Ascending aorta (tissue), 2 donors: Measurements from ENCODE around the gene MAP3K13. TPM values are rescaled to one million over a fixed set of nuclear protein-coding genes. Genes with fewer than 3 reads are reported as not detected.

ENCODE experiments used
- DNase-seq, 2 donors: peaks; one replicate each; pipeline ENCODE4 v3.0.0-alpha.2; 2019; ENCODE audit warnings: low spot score in 2 of 2
- H3K27ac ChIP-seq, 2 donors: fragments of 200-600 bp; sonication (generic); one replicate each; pipeline ENCODE4 v1.5.1; 2016 to 2017; ENCODE audit warnings: mild to moderate bottlenecking in 1 of 2
- H3K27me3 ChIP-seq: fragments of 200-600 bp; sonication (generic); one replicate; pipeline ENCODE4 v1.5.1; 2017
- H3K36me3 ChIP-seq, 2 donors: fragments of 200-600 bp; sonication (generic); one replicate each; pipeline ENCODE4 v1.5.1; 2016
- H3K4me1 ChIP-seq, 2 donors: fragments of 200-600 bp; sonication (generic); one replicate each; pipeline ENCODE4 v1.5.1; 2016 to 2017; ENCODE audit warnings: mild to moderate bottlenecking in 1 of 2
- H3K4me3 ChIP-seq, 2 donors: fragments of 200-600 bp; sonication (generic); one replicate each; pipeline ENCODE4 v1.5.1; 2016 to 2017; ENCODE audit warnings: mild to moderate bottlenecking in 1 of 2
- H3K9me3 ChIP-seq, 2 donors: fragments of 200-600 bp; sonication (generic); one replicate each; pipeline ENCODE4 v1.5.1; 2016
- intact Hi-C: fragments of 100-400 bp; cut with DNase I; formaldehyde crosslinking; loops from one replicate; pipeline ENCODE4 v1.15.1; 2023
- total RNA-seq: library from RNA; depleted of rRNA; stranded (reverse); fragments of >200 nt; gene quantifications from one replicate; pipeline ENCODE4 v1.1.0, GENCODE V29; 2016
- TF ChIP-seq, protein P1 (sequence below), 3 experiments: fragments of 200-600 bp in 2 of 3; fragments of 450-650 bp in 1 of 3; sonication (generic) in 2 of 3; IDR thresholded peaks; one replicate each; pipeline ENCODE4 v1.5.1; 2016 to 2019; ENCODE audit warnings: antibody characterized with exemption in 3 of 3, mild to moderate bottlenecking in 1 of 3, moderate library complexity in 1 of 3

Gene MAP3K13
- total RNA-seq, 1 donor from 2014 or later: 21.9 TPM

- Histone ChIP-seq H3K9me3 (no peaks in the 10 kb centered on the region), H3K36me3 (no peaks in the 10 kb centered on the region), H3K4me1 (no peaks in the 10 kb centered on the region), H3K27ac (no peak overlapping the region), H3K4me3 (no peak overlapping the region), H3K27me3 (no peaks in the 10 kb centered on the region)
- DNase-seq: peak in 1 of 2 donors; percentile 13
- intact Hi-C loops: no loop called here
- TF ChIP-seq, protein P1, sequence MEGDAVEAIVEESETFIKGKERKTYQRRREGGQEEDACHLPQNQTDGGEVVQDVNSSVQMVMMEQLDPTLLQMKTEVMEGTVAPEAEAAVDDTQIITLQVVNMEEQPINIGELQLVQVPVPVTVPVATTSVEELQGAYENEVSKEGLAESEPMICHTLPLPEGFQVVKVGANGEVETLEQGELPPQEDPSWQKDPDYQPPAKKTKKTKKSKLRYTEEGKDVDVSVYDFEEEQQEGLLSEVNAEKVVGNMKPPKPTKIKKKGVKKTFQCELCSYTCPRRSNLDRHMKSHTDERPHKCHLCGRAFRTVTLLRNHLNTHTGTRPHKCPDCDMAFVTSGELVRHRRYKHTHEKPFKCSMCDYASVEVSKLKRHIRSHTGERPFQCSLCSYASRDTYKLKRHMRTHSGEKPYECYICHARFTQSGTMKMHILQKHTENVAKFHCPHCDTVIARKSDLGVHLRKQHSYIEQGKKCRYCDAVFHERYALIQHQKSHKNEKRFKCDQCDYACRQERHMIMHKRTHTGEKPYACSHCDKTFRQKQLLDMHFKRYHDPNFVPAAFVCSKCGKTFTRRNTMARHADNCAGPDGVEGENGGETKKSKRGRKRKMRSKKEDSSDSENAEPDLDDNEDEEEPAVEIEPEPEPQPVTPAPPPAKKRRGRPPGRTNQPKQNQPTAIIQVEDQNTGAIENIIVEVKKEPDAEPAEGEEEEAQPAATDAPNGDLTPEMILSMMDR (IDR thresholded peaks at IDR 0.05): peak; percentile 28 to 54 (median 41)
Observed at GRCh38 chr3:185353823-185354614, 8.9 kb upstream of the MAP3K13 start.

DNA sequence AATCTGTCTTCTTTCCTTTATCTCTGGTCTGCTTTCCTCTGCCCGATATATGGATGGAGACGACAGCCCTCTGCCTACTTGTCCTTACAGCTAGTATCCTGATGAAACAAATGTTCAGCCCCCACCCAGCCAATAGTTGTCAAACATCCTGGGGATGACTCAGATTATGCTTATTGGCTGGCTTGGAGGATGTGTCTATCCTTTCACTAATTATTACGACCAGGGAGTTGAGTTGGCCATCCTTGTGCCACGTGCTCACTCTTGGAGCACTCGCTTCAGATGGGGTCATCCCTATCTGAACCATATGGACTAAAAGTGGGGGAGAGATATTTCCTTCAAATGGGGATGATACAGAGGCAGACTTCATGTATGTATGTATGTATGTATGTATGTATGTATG is 6.4 kb upstream of the MAP3K13 start:
- H3K9me3 ChIP-seq: no peaks in the 10 kb centered on the region
- no peaks in the 10 kb centered on the region for H3K4me1 ChIP-seq
- TF ChIP-seq, protein P1 (IDR thresholded peaks at IDR 0.05): no peak
- H3K27me3 ChIP-seq: no peaks in the 10 kb centered on the region
- H3K36me3 ChIP-seq: no peaks in the 10 kb centered on the region
- H3K4me3 ChIP-seq: no peak overlapping the region
- no peak for DNase-seq
- H3K27ac ChIP-seq: no peak overlapping the region
- intact Hi-C loops: no loop called here

DNA sequence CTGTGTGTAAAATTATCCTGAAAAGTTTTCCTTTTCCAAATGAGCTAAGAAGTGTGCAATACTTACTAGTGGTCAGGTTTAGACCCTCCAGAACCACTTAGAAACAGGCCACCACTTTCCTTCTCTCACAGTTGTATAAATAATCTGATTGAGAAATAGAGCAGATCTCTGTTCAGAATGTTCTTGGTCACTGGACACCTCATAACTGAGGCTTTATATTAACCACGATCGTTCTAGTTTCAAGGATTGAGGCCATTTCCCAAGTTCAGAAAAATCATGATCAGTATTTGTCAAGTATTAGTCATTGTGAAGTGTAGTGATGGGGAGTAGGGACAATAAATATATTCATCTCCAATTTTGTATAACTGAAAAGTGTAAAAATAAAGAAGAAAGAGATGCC is 1.0 kb upstream of the MAP3K13 start:
- intact Hi-C loops: loop anchor here (5.0 to 10.0 kb wide), 3 partner anchors 80 to 225 kb away; partner anchors contain the start of genes LIPH and SENP2
- no peaks in the 10 kb centered on the region for H3K9me3 ChIP-seq
- H3K27ac ChIP-seq: no peak overlapping the region
- H3K4me3 ChIP-seq: no peak overlapping the region
- DNase-seq: no peak
- no peaks in the 10 kb centered on the region for H3K36me3 ChIP-seq
- TF ChIP-seq, protein P1 (IDR thresholded peaks at IDR 0.05): no peak
- no peaks in the 10 kb centered on the region for H3K27me3 ChIP-seq
- H3K4me1 ChIP-seq: peaks cover 0 to 7% of the 10 kb centered on the region in 2 donors

- H3K27me3 ChIP-seq: no peaks in the 10 kb centered on the region
- TF ChIP-seq, protein P1 (IDR thresholded peaks at IDR 0.05): no peak
- H3K36me3 ChIP-seq: no peaks in the 10 kb centered on the region
- no peak for DNase-seq
- intact Hi-C loops: loop anchor here (5.0 to 10.0 kb wide), 3 partner anchors 81 to 224 kb away; partner anchors contain the start of genes LIPH and SENP2
- peaks cover 0 to 7% of the 10 kb centered on the region in 2 donors for H3K4me1 ChIP-seq
- H3K4me3 ChIP-seq: peak overlapping the region; percentile 51 to 66
- peak overlapping the region; percentile 5 to 35 for H3K27ac ChIP-seq
- no peaks in the 10 kb centered on the region for H3K9me3 ChIP-seq
Observed at GRCh38 chr3:185363662-185364203, 797 bp downstream of the MAP3K13 start.

DNA sequence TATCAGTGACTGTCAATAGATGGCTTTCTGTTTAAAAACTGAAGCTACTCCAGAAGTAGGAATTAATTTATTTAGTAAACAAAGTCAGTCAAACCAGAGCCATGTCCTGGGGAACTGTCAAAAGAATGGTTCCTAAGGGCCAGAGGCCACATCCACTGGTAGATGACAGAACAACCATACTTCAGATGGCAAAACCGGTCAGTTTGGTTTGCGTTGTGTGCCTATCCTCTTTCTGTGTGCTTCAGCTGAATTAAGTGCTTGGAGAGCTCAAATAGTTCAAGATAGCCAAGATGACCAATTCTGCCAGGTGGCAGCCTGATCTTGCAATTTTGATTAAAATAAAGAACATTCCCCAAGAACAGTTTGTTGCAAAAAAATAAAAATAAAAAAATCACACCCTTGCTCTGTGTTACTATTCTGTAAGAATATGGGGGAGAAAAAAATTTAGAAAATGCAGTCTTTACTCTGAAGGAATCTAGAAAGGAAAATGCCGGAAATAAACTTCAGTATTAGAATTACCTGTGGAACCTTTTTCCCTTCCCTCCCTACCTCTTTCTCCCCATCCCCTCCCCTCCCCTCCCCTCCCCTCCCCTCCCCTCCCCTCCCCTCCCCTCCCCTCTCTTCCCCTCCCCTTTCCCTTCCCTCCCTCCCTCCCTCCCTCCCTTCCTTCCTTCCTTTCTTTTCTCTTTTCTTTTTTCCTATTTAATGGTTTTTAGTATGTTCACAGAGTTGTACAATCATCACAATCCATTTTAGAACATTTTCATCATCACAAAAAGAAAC is 2.5 kb downstream of the MAP3K13 start:
- no peaks in the 10 kb centered on the region for H3K9me3 ChIP-seq
- TF ChIP-seq, protein P1 (IDR thresholded peaks at IDR 0.05): no peak
- no peaks in the 10 kb centered on the region for H3K36me3 ChIP-seq
- H3K4me3 ChIP-seq: no peak overlapping the region
- peaks cover 0 to 7% of the 10 kb centered on the region in 2 donors for H3K4me1 ChIP-seq
- no peaks in the 10 kb centered on the region for H3K27me3 ChIP-seq
- DNase-seq: no peak
- no peak overlapping the region for H3K27ac ChIP-seq
- intact Hi-C loops: loop anchor here (10.0 kb wide), 1 partner anchor 189 kb away; the partner anchor contains the start of gene LIPH
